ENCODE measurements around the gene OBP2B.
"Not testable (repeated sequence)": the region's sequence is repeated elsewhere in the genome, so short reads cannot be mapped to it uniquely, and the experiment has no call there.

Gene OBP2B

GRCh38 chr9:133188006-133188842 is 20.8 kb downstream of the OBP2B start:
- no peaks in the 10 kb centered on the region for H3K9me3 Mint-ChIP-seq
- H3K4me3 Mint-ChIP-seq, result no peak overlapping the region
- DNase-seq (ENCODE audit: low spot score), result no peak
- peaks cover 13% of the 10 kb centered on the region for H3K4me1 Mint-ChIP-seq (ENCODE audit: low read depth)
- peaks cover 29% of the 10 kb centered on the region for H3K27me3 Mint-ChIP-seq (ENCODE audit: low read depth)
- H3K36me3 Mint-ChIP-seq (ENCODE audit: low read depth), result no peaks in the 10 kb centered on the region
- no peak overlapping the region for H3K27ac Mint-ChIP-seq

GRCh38 chr9:133187561-133188005 is 21.5 kb downstream of the OBP2B start:
- no peak overlapping the region for H3K27ac Mint-ChIP-seq
- no peak for DNase-seq (ENCODE audit: low spot score)

GRCh38 chr9:133186736-133187135 is 22.3 kb downstream of the OBP2B start:
- Mint-ChIP-seq H3K9me3 (no peaks in the 10 kb centered on the region), H3K4me3 (no peak overlapping the region), H3K27me3 (ENCODE audit: low read depth) (peaks cover 31% of the 10 kb centered on the region), H3K27ac (no peak overlapping the region), H3K4me1 (ENCODE audit: low read depth) (peaks cover 13% of the 10 kb centered on the region), H3K36me3 (ENCODE audit: low read depth) (no peaks in the 10 kb centered on the region)
- no peak for DNase-seq (ENCODE audit: low spot score)

More at GRCh38 chr9:133187561-133188005, 21.5 kb downstream of the OBP2B start:
- Mint-ChIP-seq H3K4me3 (no peak overlapping the region), H3K27me3 (ENCODE audit: low read depth) (peaks cover 33% of the 10 kb centered on the region), H3K9me3 (no peaks in the 10 kb centered on the region), H3K36me3 (ENCODE audit: low read depth) (no peaks in the 10 kb centered on the region), H3K4me1 (ENCODE audit: low read depth) (peaks cover 13% of the 10 kb centered on the region)

GRCh38 chr9:133184971-133185370 is 24.1 kb downstream of the OBP2B start:
- Mint-ChIP-seq H3K4me1 (ENCODE audit: low read depth) (peaks cover 13% of the 10 kb centered on the region), H3K36me3 (ENCODE audit: low read depth) (no peaks in the 10 kb centered on the region), H3K9me3 (no peaks in the 10 kb centered on the region), H3K27ac (no peak overlapping the region), H3K4me3 (no peak overlapping the region), H3K27me3 (ENCODE audit: low read depth) (peaks cover 34% of the 10 kb centered on the region)
- DNase-seq (ENCODE audit: low spot score), result peak; percentile 67

GRCh38 chr9:133182151-133182550 is 26.9 kb downstream of the OBP2B start:
- Mint-ChIP-seq H3K36me3 (ENCODE audit: low read depth) (no peaks in the 10 kb centered on the region), H3K4me1 (ENCODE audit: low read depth) (peaks cover 13% of the 10 kb centered on the region), H3K4me3 (no peak overlapping the region), H3K9me3 (no peaks in the 10 kb centered on the region), H3K27me3 (ENCODE audit: low read depth) (peaks cover 25% of the 10 kb centered on the region), H3K27ac (no peak overlapping the region)
- DNase-seq (ENCODE audit: low spot score), result no peak

GRCh38 chr9:133181561-133181960 is 27.5 kb downstream of the OBP2B start:
- Mint-ChIP-seq H3K9me3 (no peaks in the 10 kb centered on the region), H3K36me3 (ENCODE audit: low read depth) (no peaks in the 10 kb centered on the region), H3K4me1 (ENCODE audit: low read depth) (peaks cover 13% of the 10 kb centered on the region), H3K4me3 (no peak overlapping the region), H3K27me3 (ENCODE audit: low read depth) (peaks cover 24% of the 10 kb centered on the region), H3K27ac (no peak overlapping the region)
- DNase-seq (ENCODE audit: low spot score), result no peak

- no peak overlapping the region for H3K27ac Mint-ChIP-seq
- peaks cover 11% of the 10 kb centered on the region for H3K4me1 Mint-ChIP-seq (ENCODE audit: low read depth)
- H3K27me3 Mint-ChIP-seq (ENCODE audit: low read depth), result peaks cover 23% of the 10 kb centered on the region
- DNase-seq (ENCODE audit: low spot score), result no peak
- H3K36me3 Mint-ChIP-seq (ENCODE audit: low read depth), result no peaks in the 10 kb centered on the region
- H3K4me3 Mint-ChIP-seq, result no peak overlapping the region
- no peaks in the 10 kb centered on the region for H3K9me3 Mint-ChIP-seq
These were observed 28.1 kb downstream of the OBP2B start for GRCh38 chr9:133180953-133181352.

GRCh38 chr9:133173056-133173455 is 36.0 kb downstream of the OBP2B start:
- H3K4me1 Mint-ChIP-seq (ENCODE audit: low read depth), result no peaks in the 10 kb centered on the region
- H3K4me3 Mint-ChIP-seq, result no peak overlapping the region
- no peaks in the 10 kb centered on the region for H3K9me3 Mint-ChIP-seq
- no peak for DNase-seq (ENCODE audit: low spot score)
- peaks cover 11% of the 10 kb centered on the region for H3K27me3 Mint-ChIP-seq (ENCODE audit: low read depth)
- H3K36me3 Mint-ChIP-seq (ENCODE audit: low read depth), result no peaks in the 10 kb centered on the region
- no peak overlapping the region for H3K27ac Mint-ChIP-seq

- H3K27me3 Mint-ChIP-seq (ENCODE audit: low read depth), result peaks cover 5% of the 10 kb centered on the region
- no peaks in the 10 kb centered on the region for H3K9me3 Mint-ChIP-seq
- no peak overlapping the region for H3K4me3 Mint-ChIP-seq
- H3K36me3 Mint-ChIP-seq (ENCODE audit: low read depth), result no peaks in the 10 kb centered on the region
- H3K4me1 Mint-ChIP-seq (ENCODE audit: low read depth), result no peaks in the 10 kb centered on the region
- no peak overlapping the region for H3K27ac Mint-ChIP-seq
- no peak for DNase-seq (ENCODE audit: low spot score)
These were observed 37.7 kb downstream of the OBP2B start for GRCh38 chr9:133171161-133171961.

GRCh38 chr9:133170716-133171115 is 38.3 kb downstream of the OBP2B start:
- DNase-seq (ENCODE audit: low spot score), result no peak
- peaks cover 5% of the 10 kb centered on the region for H3K27me3 Mint-ChIP-seq (ENCODE audit: low read depth)
- no peak overlapping the region for H3K4me3 Mint-ChIP-seq
- H3K36me3 Mint-ChIP-seq (ENCODE audit: low read depth), result no peaks in the 10 kb centered on the region
- H3K9me3 Mint-ChIP-seq, result no peaks in the 10 kb centered on the region
- no peak overlapping the region for H3K27ac Mint-ChIP-seq
- H3K4me1 Mint-ChIP-seq (ENCODE audit: low read depth), result no peaks in the 10 kb centered on the region

GRCh38 chr9:133169687-133170086 is 39.4 kb downstream of the OBP2B start:
- not testable (repeated sequence) for DNase-seq (ENCODE audit: low spot score); H3K4me3 Mint-ChIP-seq; H3K27ac Mint-ChIP-seq; H3K36me3 Mint-ChIP-seq (ENCODE audit: low read depth); H3K4me1 Mint-ChIP-seq (ENCODE audit: low read depth); H3K9me3 Mint-ChIP-seq
- H3K27me3 Mint-ChIP-seq (ENCODE audit: low read depth), result peaks cover 11% of the 10 kb centered on the region

GRCh38 chr9:133169102-133169501 is 39.9 kb downstream of the OBP2B start:
- DNase-seq (ENCODE audit: low spot score), result no peak
- Mint-ChIP-seq H3K9me3 (no peaks in the 10 kb centered on the region), H3K4me1 (ENCODE audit: low read depth) (no peaks in the 10 kb centered on the region), H3K27me3 (ENCODE audit: low read depth) (peaks cover 8% of the 10 kb centered on the region), H3K4me3 (no peak overlapping the region), H3K36me3 (ENCODE audit: low read depth) (no peaks in the 10 kb centered on the region), H3K27ac (no peak overlapping the region)

- Mint-ChIP-seq H3K9me3 (no peaks in the 10 kb centered on the region), H3K4me3 (no peak overlapping the region), H3K36me3 (ENCODE audit: low read depth) (no peaks in the 10 kb centered on the region), H3K4me1 (ENCODE audit: low read depth) (peaks cover 2% of the 10 kb centered on the region), H3K27me3 (ENCODE audit: low read depth) (peaks cover 6% of the 10 kb centered on the region), H3K27ac (no peak overlapping the region)
- no peak for DNase-seq (ENCODE audit: low spot score)
These were observed 40.6 kb downstream of the OBP2B start for GRCh38 chr9:133168432-133168831.

GRCh38 chr9:133167769-133168168 is 41.3 kb downstream of the OBP2B start:
- DNase-seq (ENCODE audit: low spot score), result no peak
- no peak overlapping the region for H3K27ac Mint-ChIP-seq
- H3K4me1 Mint-ChIP-seq (ENCODE audit: low read depth), result peaks cover 2% of the 10 kb centered on the region
- peaks cover 6% of the 10 kb centered on the region for H3K27me3 Mint-ChIP-seq (ENCODE audit: low read depth)
- no peaks in the 10 kb centered on the region for H3K36me3 Mint-ChIP-seq (ENCODE audit: low read depth)
- no peak overlapping the region for H3K4me3 Mint-ChIP-seq
- H3K9me3 Mint-ChIP-seq, result no peaks in the 10 kb centered on the region

All from T-helper 2 cell treated with Interferon-gamma antibody and Interleukin-4, amounts not matched to agents 5 μg/mL and 100 μg/mL, for 36 hours (primary cell).